ENCODE data around the gene CHST7. TPM values are rescaled to one million over a fixed set of nuclear protein-coding genes. Genes with fewer than 3 reads are reported as not detected.

The CHST7 gene
- total RNA-seq, 1 experiment from 2014 or later = 7.7 TPM

DNA sequence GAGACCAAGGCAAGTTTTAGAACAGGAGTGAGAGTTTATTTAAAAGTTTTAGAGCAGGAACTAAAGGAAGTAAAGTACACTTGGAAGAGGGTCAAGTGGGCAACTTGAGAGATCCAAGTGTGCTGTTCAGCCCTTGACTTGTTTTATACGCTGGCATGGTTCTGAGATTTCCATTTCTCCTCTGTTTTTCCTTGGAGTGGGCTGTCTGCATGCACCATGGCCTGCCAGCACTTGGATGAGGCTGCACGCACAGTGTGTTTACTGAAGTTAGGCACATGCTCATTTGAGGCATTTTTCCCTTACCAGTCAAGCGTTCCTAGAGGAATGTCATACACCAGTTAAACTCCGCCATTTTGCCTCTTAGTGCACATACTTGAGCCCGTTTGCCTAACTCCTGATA lies 19.6 kb upstream of the CHST7 start:
- Histone ChIP-seq H3K27me3 (ENCODE audit: insufficient read depth, low read length) (no peaks in the 10 kb centered on the region), H3K79me2 (ENCODE audit: insufficient read depth, low read length) (peaks cover 11% of the 10 kb centered on the region), H3K9me2 (ENCODE audit: insufficient read depth) (no peaks in the 10 kb centered on the region), H3K36me3 (ENCODE audit: control insufficient read depth in 1 of 2, insufficient read depth in 2 of 2, low read length in 2 of 2) (no peaks in the 10 kb centered on the region), H3K4me3 (replicated peaks in 1 of 2; ENCODE audit: low read depth in 1 of 2, low read length in 2 of 2) (no peak overlapping the region), H3K4me1 (ENCODE audit: control insufficient read depth in 1 of 2, insufficient read depth in 2 of 2, low read length in 2 of 2) (peaks cover 3 to 22% of the 10 kb centered on the region in 2 experiments; a peak in 2 of 4 replicates), H3K4me2 (ENCODE audit: low read length) (no peak overlapping the region), H3K27ac (ENCODE audit: low read depth, low read length) (no peak overlapping the region), H3K9me3 (ENCODE audit: control insufficient read depth in 1 of 2, insufficient read depth in 1 of 2, low read depth in 1 of 2, low read length in 2 of 2) (no peaks in the 10 kb centered on the region), H3K9ac (ENCODE audit: low read length) (no peak overlapping the region), H4K20me1 (ENCODE audit: insufficient read depth) (no peaks in the 10 kb centered on the region), H2AFZ (ENCODE audit: low read depth, low read length, poor library complexity, severe bottlenecking) (no peak overlapping the region)
- no peak for DNase-seq (ENCODE audit: low read depth, low spot score)
- TF ChIP-seq, protein P1, sequence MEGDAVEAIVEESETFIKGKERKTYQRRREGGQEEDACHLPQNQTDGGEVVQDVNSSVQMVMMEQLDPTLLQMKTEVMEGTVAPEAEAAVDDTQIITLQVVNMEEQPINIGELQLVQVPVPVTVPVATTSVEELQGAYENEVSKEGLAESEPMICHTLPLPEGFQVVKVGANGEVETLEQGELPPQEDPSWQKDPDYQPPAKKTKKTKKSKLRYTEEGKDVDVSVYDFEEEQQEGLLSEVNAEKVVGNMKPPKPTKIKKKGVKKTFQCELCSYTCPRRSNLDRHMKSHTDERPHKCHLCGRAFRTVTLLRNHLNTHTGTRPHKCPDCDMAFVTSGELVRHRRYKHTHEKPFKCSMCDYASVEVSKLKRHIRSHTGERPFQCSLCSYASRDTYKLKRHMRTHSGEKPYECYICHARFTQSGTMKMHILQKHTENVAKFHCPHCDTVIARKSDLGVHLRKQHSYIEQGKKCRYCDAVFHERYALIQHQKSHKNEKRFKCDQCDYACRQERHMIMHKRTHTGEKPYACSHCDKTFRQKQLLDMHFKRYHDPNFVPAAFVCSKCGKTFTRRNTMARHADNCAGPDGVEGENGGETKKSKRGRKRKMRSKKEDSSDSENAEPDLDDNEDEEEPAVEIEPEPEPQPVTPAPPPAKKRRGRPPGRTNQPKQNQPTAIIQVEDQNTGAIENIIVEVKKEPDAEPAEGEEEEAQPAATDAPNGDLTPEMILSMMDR (IDR thresholded peaks at IDR 0.05 in 2 of 3, conservative IDR thresholded peaks at IDR 0.05 in 1 of 3; ENCODE audit: borderline replicate concordance in 1 of 3, insufficient read depth in 1 of 3, low read depth in 2 of 3, low read length in 2 of 3) = no peak
- no peak for TF ChIP-seq SRF (IDR thresholded peaks at IDR 0.05; ENCODE audit: low read depth)
- no peak for TF ChIP-seq SIN3A (IDR thresholded peaks at IDR 0.05; ENCODE audit: low read depth)
- intact Hi-C loops (cut with micrococcal nuclease) = loop anchor here (2.0 kb wide), 1 partner anchor 133 kb away; no protein-coding TSS in a partner anchor
- no peak for ATAC-seq
- BruUV-seq (replicated peaks) = no TSS peak
- ChIA-PET POLR2A (no interaction called here), CTCF (no interaction called here), RAD21 (ENCODE audit: low non-redundant PET in 1 of 2, low total read pairs in 2 of 2, uncharacterized antibody in 2 of 2, unreplicated experiment in 2 of 2) (no interaction called here)

DNA sequence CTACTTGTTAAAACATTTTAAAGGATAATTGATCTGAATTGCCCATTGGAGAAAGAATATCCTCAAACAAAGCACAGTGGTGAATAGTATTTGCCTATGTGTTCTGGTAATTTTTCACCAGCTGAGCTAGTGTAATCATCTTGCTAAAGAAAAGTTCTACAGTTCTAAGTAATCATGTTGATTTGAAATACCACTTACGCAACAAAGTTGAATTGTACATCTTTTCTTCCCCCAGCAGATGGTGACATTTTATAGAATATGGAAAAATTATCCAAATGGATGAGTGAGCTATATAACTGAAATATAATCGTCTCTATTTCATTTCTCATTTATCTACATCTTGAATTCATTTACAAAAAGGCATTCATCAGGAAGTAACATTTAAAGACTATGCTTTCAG lies 18.6 kb upstream of the CHST7 start:
- Histone ChIP-seq H3K79me2 (ENCODE audit: insufficient read depth, low read length) (peaks cover 3% of the 10 kb centered on the region; the same call in 1 of the 2 replicates), H3K36me3 (ENCODE audit: control insufficient read depth in 1 of 2, insufficient read depth in 2 of 2, low read length in 2 of 2) (no peaks in the 10 kb centered on the region), H3K27ac (ENCODE audit: low read depth, low read length) (no peak overlapping the region), H3K27me3 (ENCODE audit: insufficient read depth, low read length) (no peaks in the 10 kb centered on the region), H3K4me3 (replicated peaks in 1 of 2; ENCODE audit: low read depth in 1 of 2, low read length in 2 of 2) (no peak overlapping the region), H2AFZ (ENCODE audit: low read depth, low read length, poor library complexity, severe bottlenecking) (no peak overlapping the region), H3K9ac (ENCODE audit: low read length) (no peak overlapping the region), H3K4me2 (ENCODE audit: low read length) (no peak overlapping the region), H3K4me1 (ENCODE audit: control insufficient read depth in 1 of 2, insufficient read depth in 2 of 2, low read length in 2 of 2) (peaks cover 3 to 17% of the 10 kb centered on the region in 2 experiments; a peak in 2 of 4 replicates), H3K9me2 (ENCODE audit: insufficient read depth) (no peaks in the 10 kb centered on the region), H3K9me3 (ENCODE audit: control insufficient read depth in 1 of 2, insufficient read depth in 1 of 2, low read depth in 1 of 2, low read length in 2 of 2) (no peaks in the 10 kb centered on the region), H4K20me1 (ENCODE audit: insufficient read depth) (no peaks in the 10 kb centered on the region)
- ATAC-seq (no peak), DNase-seq (ENCODE audit: low read depth, low spot score) (no peak)
- TF ChIP-seq, protein P1 (IDR thresholded peaks at IDR 0.05 in 2 of 3, conservative IDR thresholded peaks at IDR 0.05 in 1 of 3; ENCODE audit: borderline replicate concordance in 1 of 3, insufficient read depth in 1 of 3, low read depth in 2 of 3, low read length in 2 of 3) = peak in 2 of 3 experiments; percentile 23 to 29; a peak in 3 of 6 replicates
- TF ChIP-seq CEBPB (IDR thresholded peaks at IDR 0.05; ENCODE audit: low read depth) (peak; percentile 69), ZNF274 (IDR thresholded peaks at IDR 0.05; ENCODE audit: low read depth, low read length) (no peak), YY1 (IDR thresholded peaks at IDR 0.05; ENCODE audit: extremely low read depth, insufficient replicate concordance, low read depth, low read length) (no peak), RAD21 (IDR thresholded peaks at IDR 0.05; ENCODE audit: low read depth) (peak; percentile 54)
- BruUV-seq (replicated peaks) = no TSS peak
- ChIA-PET RAD21 (ENCODE audit: low non-redundant PET in 1 of 2, low total read pairs in 2 of 2, uncharacterized antibody in 2 of 2, unreplicated experiment in 2 of 2) (interaction anchor here in 1 of 2 experiments (0.7 kb wide), 1 partner anchor 242 kb away, joined by 4 read pairs; no protein-coding TSS in a partner anchor), POLR2A (no interaction called here), CTCF (interaction anchor here (0.7 to 1.3 kb wide), 5 partner anchors 31 to 242 kb away, joined by 3 to 18 read pairs (median 3); no protein-coding TSS in a partner anchor)
- intact Hi-C loops (cut with micrococcal nuclease) = loop anchor here (2.0 to 5.0 kb wide), 2 partner anchors 87 to 132 kb away; no protein-coding TSS in a partner anchor

All from HCT116 (cell line).